ENCODE measurements around the gene WDR20.
"Not testable (repeated sequence)": the region's sequence is repeated elsewhere in the genome, so short reads cannot be mapped to it uniquely, and the experiment has no call there.

The WDR20 gene

DNA sequence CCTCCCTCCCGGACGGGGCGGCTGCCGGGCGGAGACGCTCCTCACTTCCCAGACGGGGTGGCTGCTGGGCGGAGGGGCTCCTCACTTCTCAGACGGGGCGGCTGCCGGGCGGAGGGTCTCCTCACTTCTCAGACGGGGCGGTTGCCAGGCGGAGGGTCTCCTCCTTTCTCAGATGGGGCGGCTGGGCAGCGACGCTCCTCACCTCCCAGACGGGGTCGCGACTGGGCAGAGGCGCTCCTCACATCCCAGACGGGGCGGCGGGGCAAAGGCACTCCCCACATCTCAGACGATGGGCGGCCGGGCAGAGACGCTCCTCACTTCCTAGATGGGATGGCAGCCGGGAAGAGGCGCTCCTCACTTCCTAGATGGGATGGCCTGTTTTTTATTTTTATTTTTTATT, 33.0 kb downstream of the WDR20 start:
- not testable (repeated sequence) for DNase-seq

DNA sequence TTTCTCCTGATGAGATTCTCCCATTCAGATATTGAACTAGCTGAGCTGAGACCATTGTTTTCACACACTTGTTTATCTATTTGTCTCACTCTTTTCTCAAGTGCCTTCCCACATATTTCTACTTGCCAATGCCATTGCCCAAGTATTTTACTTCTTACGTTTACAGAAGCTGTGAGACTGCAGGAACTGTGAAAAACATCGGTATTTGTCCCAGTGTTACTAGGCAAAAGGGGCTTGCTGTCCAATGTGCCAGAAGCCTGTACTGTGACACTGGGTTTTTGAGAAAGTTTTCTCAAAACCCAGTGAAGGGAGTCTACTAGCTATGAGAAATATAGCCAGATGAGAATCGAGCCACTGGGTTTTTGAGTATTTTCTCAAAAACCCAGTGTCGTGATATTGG, 37.5 kb downstream of the WDR20 start:
- no peak for DNase-seq

DNA sequence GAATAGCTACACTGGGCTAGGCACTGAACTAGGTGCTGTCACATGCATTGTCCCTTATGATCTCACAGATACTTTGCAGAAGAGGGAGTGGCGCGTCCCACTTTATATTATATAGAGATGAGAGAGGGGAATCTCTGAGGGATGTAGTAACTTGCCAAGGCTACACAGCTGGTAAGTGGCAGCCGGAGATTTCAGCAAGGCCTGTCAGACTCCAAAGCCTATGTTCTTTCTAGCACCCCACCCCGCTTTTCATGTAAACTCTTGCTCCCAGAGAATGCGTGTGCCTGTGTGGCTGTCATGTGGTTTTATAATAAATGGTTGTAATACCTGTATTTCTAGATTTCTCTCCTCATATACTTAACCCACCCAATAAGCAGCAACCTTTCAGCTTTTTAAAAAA, 39.1 kb downstream of the WDR20 start:
- no peak for DNase-seq

DNA sequence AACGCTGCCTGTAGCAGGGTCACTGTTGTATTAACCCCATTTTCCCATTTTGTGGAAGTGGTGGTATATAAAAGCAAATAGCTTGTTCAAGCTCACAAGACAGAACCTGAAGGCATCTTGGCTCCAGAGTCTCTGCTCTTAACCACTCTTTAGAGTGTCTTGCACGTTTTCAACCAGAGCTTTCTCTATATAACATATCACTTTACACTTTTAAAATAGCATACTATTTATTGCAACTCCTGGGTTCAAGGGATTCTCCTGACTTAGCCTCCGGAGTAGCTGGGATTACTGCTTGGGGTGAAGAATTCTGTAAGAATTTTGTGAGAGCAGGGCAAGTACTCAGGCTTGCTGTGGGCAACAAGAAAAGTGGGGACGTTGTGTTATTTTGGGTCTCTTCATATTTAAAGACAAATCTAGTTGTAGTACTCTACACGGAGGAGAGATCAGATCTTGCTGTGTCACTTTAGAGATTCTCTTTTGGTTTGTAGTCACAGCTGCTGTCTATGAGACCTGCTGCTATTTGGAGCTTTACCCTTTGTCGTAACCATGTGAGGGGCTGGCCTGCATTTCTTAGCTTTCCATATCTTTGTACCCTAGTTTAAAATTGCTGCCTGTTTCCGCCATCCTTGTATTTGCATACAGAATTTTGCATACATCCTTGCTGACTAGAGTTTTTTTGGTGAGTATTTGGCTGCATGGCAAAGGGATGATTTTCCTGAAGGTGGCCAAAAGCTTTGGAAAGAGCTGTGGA, 40.7 kb downstream of the WDR20 start:
- DNase-seq, result no peak

DNA sequence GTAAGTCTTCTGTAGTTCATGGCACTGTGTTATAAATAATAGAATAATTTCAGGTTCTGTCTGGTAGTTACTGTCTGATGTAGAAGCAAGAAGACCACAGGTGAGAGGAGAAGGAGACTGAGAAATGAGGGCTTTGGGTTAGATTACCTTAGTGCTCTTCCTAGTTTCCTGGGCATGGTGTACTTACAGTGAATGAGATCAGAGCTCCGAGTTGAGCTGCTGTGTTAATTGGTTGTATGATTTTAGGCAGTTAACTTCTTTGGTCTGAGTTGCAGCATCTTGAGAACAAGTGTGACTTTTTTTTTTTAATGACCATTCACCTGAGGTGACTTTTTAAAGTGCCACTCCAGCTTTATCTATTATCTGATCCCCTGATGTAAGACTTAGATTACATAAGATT, 41.5 kb downstream of the WDR20 start:
- DNase-seq, result no peak

DNA sequence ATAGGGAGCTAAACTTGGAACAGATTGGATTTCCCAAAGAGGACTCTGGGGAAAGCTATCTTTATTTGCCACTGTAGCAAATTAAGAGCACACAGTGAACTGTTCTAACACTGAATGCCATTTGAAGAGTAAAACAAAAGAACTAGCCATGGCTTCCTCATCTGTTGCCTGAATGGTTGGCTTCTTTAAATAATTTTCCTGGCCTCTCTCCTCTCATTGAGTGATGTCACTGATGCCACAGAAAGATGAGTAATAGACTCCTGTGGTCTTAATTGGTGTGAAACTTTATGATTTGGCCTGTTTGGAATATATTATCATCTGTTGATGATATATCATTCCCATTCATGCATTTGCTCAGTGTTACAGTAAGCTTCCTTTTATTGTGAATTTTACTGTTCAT, 42.5 kb downstream of the WDR20 start:
- DNase-seq, result no peak

DNA sequence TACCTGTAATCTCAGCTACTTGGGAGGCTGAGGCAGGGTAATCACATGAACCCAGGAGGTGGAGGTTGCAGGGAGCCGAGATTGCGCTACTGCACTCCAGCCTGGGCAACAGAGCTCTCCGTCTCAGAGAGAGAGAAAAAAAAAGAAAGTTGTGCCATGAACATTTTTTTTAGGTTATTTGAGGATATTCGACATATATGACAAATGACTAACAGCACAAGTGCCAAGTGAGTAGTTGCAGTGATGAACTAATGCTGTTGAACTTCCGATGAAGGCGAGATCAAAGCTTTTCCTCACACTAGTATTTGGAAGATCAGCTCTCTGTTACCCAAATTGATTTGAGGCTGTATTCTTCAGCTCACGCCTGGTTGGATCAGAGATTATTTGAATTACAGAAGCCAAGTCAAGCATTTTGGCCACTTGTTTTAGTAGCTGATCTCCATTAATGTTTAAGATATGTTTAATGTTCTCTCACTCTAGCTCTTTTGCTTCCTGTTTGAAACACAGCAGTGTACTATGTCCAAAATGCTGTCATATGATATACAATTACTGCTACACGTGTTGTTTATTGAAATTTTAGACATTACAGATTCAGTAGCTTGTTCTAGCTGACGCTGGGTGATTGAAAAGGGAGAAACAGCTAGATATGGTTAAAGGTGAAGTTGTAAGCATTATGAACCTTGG, 43.4 kb downstream of the WDR20 start:
- DNase-seq, result no peak

DNA sequence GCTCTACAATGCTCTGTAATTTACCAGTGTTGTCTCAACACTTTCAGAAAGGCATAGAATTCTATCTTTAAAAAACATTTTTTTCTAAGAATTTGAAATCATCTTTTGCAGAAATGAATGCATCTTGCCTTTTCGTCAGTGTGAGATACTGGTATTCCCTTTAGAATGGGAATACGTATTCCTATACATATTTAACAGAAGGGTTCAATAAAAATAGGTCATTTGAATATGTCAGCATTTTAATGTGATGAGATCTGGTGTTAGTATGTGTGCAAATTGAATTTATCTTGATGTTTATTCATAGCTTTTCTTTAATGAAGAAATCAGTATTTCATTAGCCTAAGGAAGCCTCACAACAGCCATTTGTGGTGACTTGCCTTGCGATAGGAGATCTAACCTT, 44.2 kb downstream of the WDR20 start:
- DNase-seq, result no peak

DNA sequence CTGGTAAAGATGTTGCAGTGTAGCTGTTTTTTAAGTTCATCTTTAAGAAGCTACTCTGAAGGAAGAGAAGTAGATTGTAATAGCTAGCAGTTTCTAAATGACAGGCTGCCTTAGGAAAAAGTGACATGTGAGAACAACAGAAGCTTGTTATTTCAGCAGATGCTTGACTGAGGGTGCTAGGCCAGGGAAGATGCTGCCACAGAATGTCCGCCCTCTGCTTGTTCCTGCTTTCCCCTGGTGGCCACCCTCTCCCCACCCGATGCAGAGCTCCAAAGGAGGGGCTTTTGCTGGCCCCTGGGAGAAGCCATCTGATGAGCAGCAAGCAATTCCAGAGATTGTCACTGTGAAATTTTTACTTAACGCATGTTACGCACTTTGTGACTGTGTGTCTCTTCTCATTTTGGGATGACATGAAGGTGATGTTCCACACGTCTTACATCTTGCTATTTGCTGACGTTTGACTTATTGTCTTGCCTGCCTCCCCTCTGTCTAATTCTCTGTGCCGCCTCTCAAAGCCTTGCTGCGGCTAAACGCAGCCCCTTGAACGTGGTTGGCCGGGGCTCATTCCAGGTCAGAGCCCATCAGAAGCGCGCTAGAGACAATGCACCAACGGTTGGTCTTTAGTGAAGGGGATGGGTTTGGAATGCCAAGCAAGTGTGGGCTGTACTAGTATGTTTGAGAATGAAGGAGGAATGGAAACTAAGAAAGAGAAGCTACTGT, 44.8 kb downstream of the WDR20 start:
- no peak for DNase-seq

DNA sequence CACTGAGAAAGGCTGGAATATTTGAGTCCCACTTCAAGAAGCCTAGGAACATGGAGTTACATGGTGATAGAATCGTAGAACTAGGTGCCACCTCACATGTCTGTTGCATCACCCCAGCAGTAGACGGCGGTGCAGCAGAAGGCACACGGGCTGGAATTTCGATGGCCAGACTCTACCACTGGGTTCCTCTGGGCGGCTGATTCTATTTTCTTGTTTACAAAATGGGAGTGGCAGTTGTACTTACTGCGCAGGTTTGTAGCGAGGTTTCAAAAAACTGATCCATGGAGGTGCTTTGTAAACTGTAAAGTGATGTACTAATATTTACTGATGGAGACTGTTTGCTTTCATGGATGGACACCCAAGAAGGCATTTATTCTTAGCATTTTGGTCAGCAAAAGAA, 45.7 kb downstream of the WDR20 start:
- DNase-seq, result no peak

DNA sequence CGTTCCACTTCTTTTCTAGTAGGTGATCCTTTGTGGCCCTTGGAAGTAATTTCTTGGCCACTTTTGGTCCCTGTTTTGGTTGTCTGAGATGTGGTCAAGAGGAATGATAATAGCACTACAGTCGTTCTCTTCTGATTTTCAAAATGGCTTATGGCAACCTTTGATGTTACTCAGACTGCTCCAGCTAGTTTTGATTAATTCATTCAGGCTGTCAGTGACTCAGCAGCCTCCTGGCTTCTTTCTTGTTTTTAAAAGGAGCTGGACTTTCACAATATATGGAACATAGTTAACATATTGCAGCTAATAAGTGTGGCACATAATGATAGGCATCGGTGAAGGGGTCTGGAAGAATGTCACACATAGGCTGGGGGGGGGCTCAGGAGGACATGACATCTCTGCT, 47.3 kb downstream of the WDR20 start:
- no peak for DNase-seq

DNA sequence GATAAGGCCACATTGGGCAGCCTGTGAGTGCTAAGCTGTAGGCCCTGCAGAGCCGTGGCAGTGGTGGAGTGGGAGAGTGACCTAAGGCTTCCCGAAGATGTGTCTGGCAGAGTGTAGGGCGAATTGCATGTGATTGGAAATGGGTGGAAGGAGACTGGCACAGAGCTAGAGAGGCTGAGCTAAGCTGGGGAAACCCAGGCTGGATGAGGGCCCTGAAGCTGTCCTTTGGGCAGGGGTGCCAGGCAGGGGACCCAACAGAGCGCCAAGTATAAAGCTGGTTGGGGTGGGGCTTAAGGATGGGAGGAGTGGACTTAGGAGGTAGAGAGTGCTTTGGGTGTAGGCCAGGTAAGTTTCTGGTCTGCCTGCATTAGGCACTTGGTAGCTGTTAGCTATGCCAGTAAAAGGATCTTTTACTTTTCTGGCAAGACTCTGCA, 47.9 kb downstream of the WDR20 start:
- DNase-seq, result no peak

DNA sequence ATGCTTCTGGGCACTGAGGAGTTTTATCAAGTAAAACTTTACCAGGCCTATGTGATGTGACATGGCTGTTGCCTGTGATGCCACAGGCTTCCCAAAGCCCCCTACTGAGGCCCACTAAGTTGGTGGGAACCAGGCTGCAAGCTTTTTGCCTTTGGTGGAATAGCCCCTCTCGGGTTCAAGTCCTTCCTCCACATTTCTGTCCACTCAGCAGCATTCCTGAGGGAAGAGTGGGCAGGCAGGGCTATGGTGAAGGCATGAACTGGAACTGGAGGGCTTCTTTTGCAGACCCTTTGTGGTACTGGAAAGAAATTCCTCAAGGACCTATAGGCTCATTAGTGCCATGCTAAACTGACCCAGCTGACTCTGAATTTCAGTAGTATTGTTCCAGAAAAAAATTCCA, 48.5 kb downstream of the WDR20 start:
- DNase-seq, result no peak

DNA sequence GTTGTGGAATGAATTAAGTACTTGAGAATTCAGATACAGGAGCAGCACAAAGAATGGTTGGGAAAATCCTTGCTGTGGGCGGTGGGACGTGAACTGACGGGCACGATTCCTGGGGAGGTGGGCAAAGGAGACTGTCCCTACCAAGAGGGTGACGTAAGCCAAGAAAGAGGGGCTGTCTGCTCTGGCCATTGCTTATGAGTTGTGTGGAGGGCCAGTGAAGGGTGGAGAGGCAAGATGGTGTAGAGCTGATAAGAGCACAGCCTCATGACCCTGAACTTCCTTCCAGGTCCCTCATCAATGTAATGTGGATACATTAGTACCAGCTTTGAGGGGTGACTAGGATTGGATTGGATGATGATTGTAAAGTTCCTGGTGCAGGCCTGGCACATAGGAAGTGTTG, 50.2 kb downstream of the WDR20 start:
- DNase-seq, result no peak

DNA sequence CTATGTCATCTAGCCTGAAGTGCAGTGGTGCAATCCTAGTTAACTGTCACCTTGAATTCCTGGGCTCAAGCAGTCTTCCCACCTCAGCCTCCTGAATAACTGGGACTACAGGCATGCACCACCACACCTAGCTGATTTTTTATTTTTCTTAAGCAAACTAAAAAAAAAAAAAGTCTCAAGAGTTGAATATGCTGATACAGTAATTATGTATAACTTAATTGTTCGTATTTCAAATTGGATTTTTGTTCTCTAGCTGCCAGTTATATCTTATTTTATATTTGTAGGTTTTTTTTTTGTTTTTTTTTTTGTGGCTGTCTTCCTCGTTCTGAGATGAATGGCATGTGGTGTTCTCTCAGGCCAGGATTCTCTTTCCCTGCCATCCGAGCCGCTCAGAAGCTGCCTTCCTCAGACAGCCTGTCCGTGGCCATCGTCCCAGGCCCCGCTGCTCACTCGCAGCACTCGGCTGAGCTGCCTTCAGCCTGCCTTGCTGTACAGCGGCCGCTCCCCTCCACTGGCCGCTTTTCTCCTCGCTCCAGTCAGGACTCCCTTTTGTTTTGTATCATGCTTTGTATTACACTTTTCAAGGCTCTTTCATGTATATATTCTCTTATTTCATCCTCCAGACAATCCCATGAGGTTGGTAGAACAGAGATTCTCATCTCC, 53.3 kb downstream of the WDR20 start:
- DNase-seq, result no peak

DNA sequence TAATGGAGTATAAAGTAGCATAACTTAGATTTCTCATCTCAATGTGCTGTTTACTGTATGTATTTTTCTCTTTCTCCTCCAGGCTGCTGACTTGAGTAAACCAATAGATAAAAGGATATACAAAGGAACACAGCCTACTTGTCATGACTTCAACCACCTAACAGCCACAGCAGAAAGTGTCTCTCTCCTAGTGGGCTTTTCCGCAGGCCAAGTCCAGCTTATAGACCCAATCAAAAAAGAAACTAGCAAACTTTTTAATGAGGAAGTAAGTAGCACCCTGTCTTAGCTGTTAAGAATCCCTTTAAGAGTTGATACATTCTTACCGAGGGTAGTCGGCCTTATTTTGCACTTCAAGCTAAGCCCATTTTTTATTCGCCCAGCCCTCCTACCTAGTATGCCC, 55.2 kb downstream of the WDR20 start:
- DNase-seq, result no peak

DNA sequence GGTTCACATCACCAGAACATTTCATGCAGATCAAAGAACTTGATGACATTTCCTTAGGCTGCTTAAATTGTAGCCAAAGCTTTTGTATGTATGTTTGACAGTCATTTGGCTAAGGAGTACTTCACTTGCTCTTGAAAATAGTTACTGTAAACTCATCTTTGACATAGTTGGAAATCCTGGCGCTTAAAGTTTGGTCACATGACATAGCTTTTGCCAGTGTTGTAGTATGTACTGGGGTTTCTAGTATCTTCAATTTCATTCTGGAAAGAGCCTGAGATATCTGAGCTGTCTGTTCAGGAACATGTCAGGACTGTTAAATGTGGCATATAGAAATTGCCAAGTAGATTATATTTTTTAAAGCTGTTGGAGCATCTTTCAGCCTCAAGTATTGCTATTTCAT, 55.7 kb downstream of the WDR20 start:
- DNase-seq, result no peak

DNA sequence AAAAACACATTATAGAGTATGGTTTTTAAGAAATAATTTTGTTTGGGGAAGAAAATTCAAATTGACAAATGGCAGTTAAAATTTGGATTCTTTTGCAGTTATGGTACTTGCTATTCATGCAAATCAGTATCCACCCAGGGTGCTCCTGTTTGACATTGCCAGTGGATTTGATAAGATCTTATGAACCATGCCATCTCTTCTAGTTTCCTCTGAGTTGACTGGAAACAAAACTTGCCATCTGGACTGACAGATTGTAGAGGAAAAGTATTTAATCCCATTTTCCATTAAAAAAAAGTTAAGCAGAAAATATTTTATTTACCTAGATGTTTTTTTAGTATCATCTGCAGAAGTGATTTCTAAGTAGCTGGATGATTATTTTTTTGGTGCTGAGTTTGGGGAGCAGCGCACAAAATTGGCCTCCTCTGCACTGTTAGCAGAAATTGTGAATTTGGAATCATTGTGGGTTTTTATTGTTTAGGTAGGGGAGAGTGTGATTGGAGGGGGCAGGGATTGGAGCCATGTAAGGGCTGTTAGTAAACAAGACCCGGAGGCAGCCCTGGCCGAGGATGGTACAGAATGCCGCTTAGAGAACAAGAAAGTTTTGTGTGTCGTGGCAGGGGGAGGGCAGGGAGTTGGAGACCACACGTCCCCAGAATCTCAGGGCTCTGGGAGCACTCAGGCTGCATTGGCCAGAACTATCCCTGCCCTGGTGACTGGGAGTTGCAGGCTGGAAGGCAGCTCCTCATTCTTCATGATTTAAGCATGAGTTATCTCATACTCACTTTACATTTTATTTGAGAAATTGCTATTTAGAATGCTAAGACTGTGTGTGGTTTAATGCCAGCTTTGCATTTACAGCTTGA, 56.6 kb downstream of the WDR20 start:
- DNase-seq, result no peak

DNA sequence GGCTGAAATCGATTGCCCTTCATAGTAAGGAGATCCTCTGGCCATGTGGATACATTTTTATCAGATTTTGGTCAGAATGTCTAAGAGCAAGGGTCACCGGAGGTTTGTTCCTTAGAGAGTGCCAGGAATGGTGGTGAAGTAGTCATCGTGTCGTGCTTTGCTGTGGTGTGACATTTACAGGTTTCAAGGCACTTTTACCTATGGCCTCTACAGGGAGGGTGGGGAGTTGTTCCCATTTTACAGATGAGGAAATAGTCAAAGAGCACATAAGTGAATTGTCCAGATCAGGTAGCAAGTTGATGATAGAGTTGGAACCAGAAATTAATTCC, 57.2 kb downstream of the WDR20 start:
- no peak for DNase-seq

DNA sequence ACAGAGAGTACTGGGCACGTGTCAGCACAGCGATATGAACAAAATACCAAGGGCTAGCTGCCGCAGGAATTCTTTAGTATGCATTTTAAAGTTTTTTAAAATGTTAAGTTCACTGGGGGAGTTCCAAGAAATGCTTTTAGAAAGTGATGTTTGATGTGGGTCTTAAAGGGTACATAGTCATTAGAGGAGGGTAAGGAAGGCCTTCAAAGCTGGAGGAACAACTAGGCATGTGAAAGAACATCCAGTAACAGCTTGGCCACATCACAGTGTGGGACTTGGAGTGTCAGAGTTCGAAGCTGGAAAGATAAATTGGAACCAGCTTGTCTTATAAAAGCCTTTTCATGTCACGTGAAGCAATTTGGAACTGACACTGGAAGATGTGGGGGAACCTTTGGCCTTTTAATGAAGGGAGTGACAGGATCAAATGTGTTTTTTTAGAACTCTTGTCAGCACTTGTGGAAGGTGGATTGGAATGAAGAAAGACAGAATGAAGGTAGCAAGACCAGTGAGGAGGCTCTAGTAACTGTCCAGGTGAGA, 57.7 kb downstream of the WDR20 start:
- DNase-seq, result no peak

DNA sequence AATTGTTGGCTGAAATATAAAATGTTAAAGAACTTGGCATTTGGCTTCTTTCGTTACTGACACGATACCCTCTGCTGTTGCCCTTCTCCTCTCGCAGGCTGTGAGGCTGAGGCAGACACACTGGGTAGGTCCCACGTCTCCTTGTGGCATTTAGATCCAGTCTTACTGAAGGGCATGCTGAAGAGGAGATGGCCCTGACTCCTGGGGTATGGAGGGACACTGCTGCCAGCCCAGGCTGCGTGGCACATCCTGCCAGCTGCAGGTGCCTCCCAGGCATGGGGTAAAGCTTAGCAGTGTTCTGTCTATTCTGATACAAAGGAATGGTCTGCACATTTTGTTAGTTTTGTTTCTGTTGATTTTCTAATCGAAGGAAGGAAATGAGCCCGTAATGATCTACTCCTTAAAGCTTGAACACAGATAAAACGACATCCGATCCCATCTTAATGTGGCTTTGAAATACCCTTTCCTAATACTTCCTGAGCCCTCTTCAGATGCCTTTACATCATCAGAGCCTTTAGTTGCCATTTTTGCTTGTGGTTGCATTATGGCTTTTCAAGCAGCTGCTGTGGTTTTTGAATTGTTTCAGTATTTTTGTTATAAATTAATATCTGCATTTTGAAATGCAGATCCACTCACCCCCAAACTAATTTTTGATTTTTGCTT, 61.1 kb downstream of the WDR20 start:
- peak in 1 of 2 donors; percentile 21 for DNase-seq

DNA sequence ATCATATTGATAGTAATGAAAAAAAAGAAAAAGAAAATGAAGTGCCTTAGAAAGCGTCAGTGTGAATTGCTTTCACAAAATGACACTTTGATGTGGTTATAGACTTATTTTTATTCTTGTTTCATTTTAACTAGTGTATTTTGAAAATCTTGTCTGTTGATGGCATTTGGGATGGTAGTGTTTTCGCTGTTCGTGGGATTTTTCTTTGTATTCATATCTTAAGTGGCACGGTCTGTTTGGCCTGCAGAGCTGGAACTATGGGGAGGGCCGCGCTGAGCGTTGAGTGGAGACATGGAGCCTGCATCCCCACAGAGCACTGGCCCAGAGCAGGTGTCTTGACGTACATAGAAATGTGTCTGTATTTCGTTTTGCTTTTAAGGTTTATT, 61.6 kb downstream of the WDR20 start:
- no peak for DNase-seq
